H1 (cell line): Measurements from ENCODE around the gene AXIN2. TPM values are rescaled to one million over a fixed set of nuclear protein-coding genes. Genes with fewer than 3 reads are reported as not detected.

Experiments
- CTCF ChIA-PET: fragments of 300-600 bp; sonication (Branson Sonifier 250); formaldehyde crosslinking; loops from one replicate; lab custom pipeline; 2021; ENCODE audit not compliant: partially characterized antibody; lab: Charles Lee
- POLR2A ChIA-PET: fragments of 300-600 bp; sonication (Branson Sonifier 250); formaldehyde crosslinking; loops from one replicate; lab custom pipeline; 2021; ENCODE audit warnings: inconsistent platforms; ENCODE audit not compliant: partially characterized antibody; lab: Charles Lee
- DNase-seq, 2 experiments: peaks; one replicate each; pipeline versions ENCODE4 v3.0.0 to v3.0.0-alpha.2; 2010 to 2022; ENCODE audit warnings: low spot score in 2 of 2, low read depth in 1 of 2, mixed read lengths in 1 of 2
- FAIRE-seq: peaks from 2 replicates; lab custom pipeline; 2011; peaks lifted over from hg19 to GRCh38; lab: Jason Lieb, UNC
- H2AFZ ChIP-seq: 2 replicates; pipeline ENCODE4 v1.8.1; 2012; ENCODE audit warnings: low read length, inconsistent platforms
- H2AK5ac ChIP-seq: 2 replicates; pipeline ENCODE4 v1.6.1; 2013; ENCODE audit warnings: low read depth, low read length
- H2BK120ac ChIP-seq: replicated peaks from 2 replicates; pipeline ENCODE3; 2013; ENCODE audit warnings: low read depth, low read length, inconsistent platforms
- H2BK12ac ChIP-seq: 2 replicates; pipeline ENCODE4 v1.6.1; 2013; ENCODE audit warnings: low read depth, low read length
- H2BK15ac ChIP-seq: 2 replicates; pipeline ENCODE4 v1.6.1; 2013; ENCODE audit warnings: low read length
- H2BK20ac ChIP-seq: 2 replicates; pipeline ENCODE4 v1.6.1; 2013; ENCODE audit warnings: low read length
- H2BK5ac ChIP-seq: 2 replicates; pipeline ENCODE4 v1.6.1; 2013; ENCODE audit warnings: low read depth, low read length
- H3K14ac ChIP-seq: 2 replicates; pipeline ENCODE4 v1.6.1; 2013; ENCODE audit warnings: inconsistent platforms; ENCODE audit not compliant: insufficient read length
- H3K18ac ChIP-seq: 2 replicates; pipeline ENCODE4 v1.6.1; 2013; ENCODE audit warnings: low read length; ENCODE audit errors: extremely low read depth
- H3K23ac ChIP-seq: 2 replicates; pipeline ENCODE4 v1.6.1; 2013; ENCODE audit warnings: inconsistent platforms; ENCODE audit not compliant: insufficient read length
- H3K23me2 ChIP-seq: 2 replicates; pipeline ENCODE4 v1.6.1; 2013; ENCODE audit warnings: low read depth, low read length
- H3K27ac ChIP-seq: 2 replicates; pipeline ENCODE4 v1.6.1; 2011; ENCODE audit warnings: low read depth, low read length, inconsistent platforms
- H3K27me3 ChIP-seq, 4 experiments: replicated peaks in 1 of 4; 1 replicate in 1 of 4; 2 replicates in 3 of 4; pipeline versions ENCODE4 v1.6.1 to v1.8.1; 2011 to 2013; ENCODE audit warnings: low read length in 3 of 4, mild to moderate bottlenecking in 3 of 4, inconsistent platforms in 2 of 4, mixed read lengths in 2 of 4, moderate library complexity in 1 of 4; ENCODE audit not compliant: control insufficient read depth in 3 of 4, insufficient read depth in 3 of 4; ENCODE audit errors: extremely low read depth in 1 of 4
- H3K36me3 ChIP-seq, 4 experiments: 2 replicates each; pipeline versions ENCODE4 v1.6.1 to v1.8.1; 2011 to 2013; ENCODE audit warnings: mild to moderate bottlenecking in 4 of 4, low read length in 3 of 4, moderate library complexity in 2 of 4, control low read depth in 1 of 4, inconsistent platforms in 1 of 4; ENCODE audit not compliant: insufficient read depth in 4 of 4, control insufficient read depth in 2 of 4
- H3K4ac ChIP-seq: replicated peaks from 2 replicates; pipeline ENCODE3; 2013; ENCODE audit warnings: low read length, low read depth, mixed read lengths, inconsistent platforms; ENCODE audit not compliant: insufficient read length
- H3K4me1 ChIP-seq, 4 experiments: replicated peaks in 1 of 4; 1 replicate in 1 of 4; 2 replicates in 3 of 4; pipeline versions ENCODE4 v1.6.1 to v1.8.1; 2011 to 2013; ENCODE audit warnings: low read length in 3 of 4, inconsistent platforms in 2 of 4, mixed read lengths in 1 of 4; ENCODE audit not compliant: insufficient read depth in 4 of 4, control insufficient read depth in 3 of 4
- H3K4me2 ChIP-seq, 2 experiments: 2 replicates each; pipeline versions ENCODE4 v1.6.1 to v1.8.1; 2011 to 2013; ENCODE audit warnings: low read depth in 2 of 2, low read length in 2 of 2, control low read depth in 1 of 2, inconsistent platforms in 1 of 2, mild to moderate bottlenecking in 1 of 2; ENCODE audit not compliant: insufficient read depth in 1 of 2
- H3K4me3 ChIP-seq, 4 experiments: fragments of 200-600, 300-600 bp in 1 of 4; sonication (generic), shearing (Covaris generic), sonication (Bioruptor Twin) in 1 of 4; 2 replicates each; pipeline versions ENCODE4 v1.5.1 to v1.8.1; 2011 to 2016; ENCODE audit warnings: low read length in 4 of 4, low read depth in 3 of 4, control low read depth in 2 of 4, inconsistent platforms in 2 of 4, mild to moderate bottlenecking in 2 of 4, mixed read lengths in 1 of 4, moderate library complexity in 1 of 4; ENCODE audit not compliant: insufficient read depth in 2 of 4; ENCODE audit errors: extremely low read depth in 1 of 4
- H3K56ac ChIP-seq: replicated peaks from 2 replicates; pipeline ENCODE3; 2013; ENCODE audit warnings: low read depth, mild to moderate bottlenecking, mixed read lengths, low read length, inconsistent platforms; ENCODE audit not compliant: insufficient read length
- H3K79me1 ChIP-seq: 2 replicates; pipeline ENCODE4 v1.6.1; 2013; ENCODE audit warnings: low read depth, low read length, control low read depth
- H3K79me2 ChIP-seq, 2 experiments: 2 replicates each; pipeline versions ENCODE4 v1.6.1 to v1.8.1; 2012 to 2013; ENCODE audit warnings: low read length in 2 of 2, mild to moderate bottlenecking in 2 of 2, inconsistent platforms in 1 of 2; ENCODE audit not compliant: insufficient read depth in 2 of 2, control insufficient read depth in 1 of 2
- H3K9ac ChIP-seq, 4 experiments: replicated peaks in 1 of 4; 1 replicate in 1 of 4; 2 replicates in 3 of 4; pipeline versions ENCODE4 v1.6.1 to v1.8.1; 2011 to 2013; ENCODE audit warnings: low read depth in 3 of 4, low read length in 3 of 4, control low read depth in 2 of 4, mild to moderate bottlenecking in 2 of 4, moderate library complexity in 2 of 4, inconsistent platforms in 1 of 4; ENCODE audit errors: extremely low read depth in 1 of 4
- H3K9me3 ChIP-seq, 2 experiments: 2 replicates each; pipeline versions ENCODE4 v1.6.1 to v1.8.1; 2012 to 2013; ENCODE audit warnings: mild to moderate bottlenecking in 2 of 2, moderate library complexity in 2 of 2, control low read depth in 1 of 2, inconsistent platforms in 1 of 2, low read depth in 1 of 2, low read length in 1 of 2, mixed read lengths in 1 of 2; ENCODE audit not compliant: insufficient read depth in 2 of 2
- H4K20me1 ChIP-seq, 2 experiments: replicated peaks in 1 of 2; 2 replicates each; pipeline versions ENCODE3 to v1.8.1; 2011 to 2013; ENCODE audit warnings: inconsistent platforms in 2 of 2, low read length in 2 of 2, mild to moderate bottlenecking in 1 of 2; ENCODE audit not compliant: insufficient read depth in 2 of 2, control insufficient read depth in 1 of 2
- H4K5ac ChIP-seq: 2 replicates; pipeline ENCODE4 v1.6.1; 2013; ENCODE audit warnings: low read length, low read depth, mixed read lengths, inconsistent platforms; ENCODE audit not compliant: insufficient read length
- H4K8ac ChIP-seq: 2 replicates; pipeline ENCODE4 v1.8.0; 2013; ENCODE audit warnings: mild to moderate bottlenecking, moderate library complexity, low read length, inconsistent platforms; ENCODE audit not compliant: insufficient read depth; ENCODE audit errors: extremely low read depth
- H4K91ac ChIP-seq: replicated peaks from 2 replicates; pipeline ENCODE3; 2013; ENCODE audit warnings: low read length, mixed read lengths, inconsistent platforms; ENCODE audit not compliant: insufficient read length
- BCL11A ChIP-seq, 2 experiments: IDR thresholded peaks; one replicate each; pipeline ENCODE4 v1.6.1; 2011; ENCODE audit warnings: low read depth in 2 of 2, low read length in 2 of 2, mild to moderate bottlenecking in 2 of 2
- GABPA ChIP-seq: IDR thresholded peaks from 2 replicates; pipeline ENCODE4 v1.6.1; 2011; ENCODE audit warnings: mild to moderate bottlenecking, low read length, moderate library complexity, borderline replicate concordance; ENCODE audit not compliant: insufficient read depth
- SP1 ChIP-seq: IDR thresholded peaks from 2 replicates; pipeline ENCODE4 v1.6.1; 2011; ENCODE audit warnings: low read depth, low read length
- SP4 ChIP-seq: IDR thresholded peaks from 2 replicates; pipeline ENCODE4 v1.6.1; 2012; ENCODE audit warnings: low read length, inconsistent platforms
- TEAD4 ChIP-seq: IDR thresholded peaks from 2 replicates; pipeline ENCODE4 v1.6.1; 2012; ENCODE audit warnings: low read depth, low read length, inconsistent platforms, mixed read lengths
- YY1 ChIP-seq: IDR thresholded peaks from 2 replicates; pipeline ENCODE4 v1.6.1; 2011; ENCODE audit warnings: low read depth, mild to moderate bottlenecking, low read length
- WGBS, 2 experiments: shearing (Covaris generic) in 1 of 2; methylation state at CpG; one replicate each; pipeline versions ENCODE4 v1.1.6 to v1.1.7; 2013 to 2015; ENCODE audit warnings: low lambda C conversion rate in 2 of 2, mixed read lengths in 2 of 2, inconsistent platforms in 1 of 2, low coverage in 1 of 2, missing lambda C conversion rate in 1 of 2; ENCODE audit not compliant: insufficient replicate concordance in 2 of 2, insufficient coverage in 1 of 2, insufficient read length in 1 of 2; ENCODE audit errors: extremely low coverage in 1 of 2, missing lambda C conversion rate in 1 of 2; 5-methylcytosine and 5-hydroxymethylcytosine counted together
- polyA plus RNA-seq, 7 experiments: library from polyadenylated mRNA; depleted of rRNA in 3 of 7; stranded (reverse) in 5 of 7; unstranded in 2 of 7; fragments of >200 nt in 5 of 7; fragments of 200-250 nt in 2 of 7; gene quantifications; 1 replicate in 5 of 7; 2 replicates in 1 of 7; 4 replicates in 1 of 7; pipeline versions ENCODE4 v1.2.1 to v1.2.3, GENCODE V29; 2011 to 2013; ENCODE audit warnings: missing spikeins in 2 of 7, mixed read lengths in 2 of 7
- total RNA-seq: library from RNA; stranded (reverse); fragmentation: NEBNext Ultra II Directional; extraction: Animal tissue kit (Norgen Biotek cat#: 25700); gene quantifications from 2 replicates; pipeline ENCODE4 v1.2.1, GENCODE V29; 2021

The AXIN2 gene
- total and polyA plus RNA-seq, 2 of the 8 experiments (the other 6 are each of a cell fraction or from before 2014, with no cell fraction given) = 17.7 to 33.4 TPM

DNA sequence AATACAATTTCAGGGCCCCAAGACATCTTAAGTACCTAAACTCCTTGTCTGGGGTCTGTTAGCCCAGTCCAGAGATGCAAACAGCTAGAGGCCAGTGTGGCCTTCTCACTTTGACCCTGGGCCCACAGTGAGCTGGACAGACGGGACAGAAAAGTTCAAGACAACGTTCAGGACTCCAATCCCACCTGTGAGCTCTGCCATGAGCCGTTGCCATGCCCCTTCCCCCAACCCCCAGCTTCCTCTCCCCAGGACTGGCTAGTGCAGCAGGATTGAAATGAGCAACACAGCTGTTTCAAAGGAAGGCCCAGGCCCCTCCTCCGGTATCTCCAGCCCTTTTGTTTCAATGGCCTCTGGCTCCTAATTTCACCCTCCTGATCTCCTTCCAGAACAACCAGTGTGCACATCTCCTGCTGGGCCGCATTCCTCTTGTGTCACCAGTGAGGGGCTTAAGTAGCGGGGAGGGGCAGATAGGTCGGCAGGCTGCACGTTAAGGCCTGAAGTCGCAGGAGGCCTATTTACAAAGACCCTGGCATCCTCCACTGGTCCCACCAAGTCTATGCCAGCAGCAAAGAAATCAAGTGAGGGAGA, 11.3 kb downstream of the AXIN2 start:
- H3K9ac ChIP-seq = no peak overlapping the region
- no peak overlapping the region for H2AK5ac ChIP-seq
- no peak for FAIRE-seq
- no peak overlapping the region for H4K91ac ChIP-seq
- H3K23ac ChIP-seq = no peak overlapping the region
- H3K4ac ChIP-seq = no peak overlapping the region
- H3K79me2 ChIP-seq = peaks cover 7 to 50% of the 10 kb centered on the region in 2 experiments
- no peak for TF ChIP-seq SP1
- no peak for TF ChIP-seq SP4
- 0 out of 2 replicates have a peak, but pooled peaks have one; percentile 17 for TF ChIP-seq TEAD4
- TF ChIP-seq BCL11A (IDR thresholded peaks at IDR 0.05; ENCODE audit: low read depth in 2 of 2, low read length in 2 of 2) = no peak
- TF ChIP-seq YY1 = 0 out of 2 replicates have a peak, but pooled peaks have one; percentile 5
- TF ChIP-seq GABPA = no peak
- TF ChIP-seq, all 59 proteins: peak for 2
- 0 out of 2 replicates have a peak overlapping the region, but pooled peaks have one; percentile 11 for H3K18ac ChIP-seq
- H3K4me2 ChIP-seq = 0 out of 4 replicates have a peak overlapping the region, but pooled peaks of 1 of the 2 experiments have one; percentile 0
- no peak overlapping the region for H4K5ac ChIP-seq
- no peak overlapping the region for H3K27ac ChIP-seq
- ChIA-PET POLR2A (interaction anchor here (0.8 to 2.0 kb wide), 7 partner anchors 9 to 98 kb away, joined by 3 to 8 read pairs (median 3); no protein-coding TSS in a partner anchor), CTCF (interaction anchor here (0.6 to 2.2 kb wide), 10 partner anchors 9 to 1661 kb away, joined by 3 to 7 read pairs (median 3); no protein-coding TSS in a partner anchor)
- H2BK120ac ChIP-seq = no peak overlapping the region
- H3K14ac ChIP-seq = no peak overlapping the region
- no peaks in the 10 kb centered on the region for H3K27me3 ChIP-seq
- peaks cover 28% of the 10 kb centered on the region for H3K79me1 ChIP-seq
- peaks cover 18 to 55% of the 10 kb centered on the region in 2 experiments for H4K20me1 ChIP-seq
- no peaks in the 10 kb centered on the region for H3K9me3 ChIP-seq
- H4K8ac ChIP-seq = no peak overlapping the region
- H3K4me1 ChIP-seq = peaks cover 9 to 28% (median 19%) of the 10 kb centered on the region in 4 experiments
- no peak overlapping the region for H3K56ac ChIP-seq
- 86% methylated on average over 9 of the region's 9 CpGs; no CpG with 5 or more reads in 1 of the 2 experiments for WGBS, 2 experiments
- no peaks in the 10 kb centered on the region for H3K23me2 ChIP-seq
- no peak overlapping the region for H2BK20ac ChIP-seq
- H2AFZ ChIP-seq = no peak overlapping the region
- H2BK12ac ChIP-seq = no peak overlapping the region
- H3K36me3 ChIP-seq = peaks cover 4 to 38% (median 14%) of the 10 kb centered on the region in 4 experiments; a peak in 6 of 8 replicates
- H2BK15ac ChIP-seq = no peak overlapping the region
- H3K4me3 ChIP-seq = peak overlapping the region in 1 of 4 experiments; percentile 18; a peak in 3 of 8 replicates
- DNase-seq = no peak
- H2BK5ac ChIP-seq = peak overlapping the region; percentile 29; the same call in 1 of the 2 replicates
